Endometrium (tissue), 2 donors: ENCODE results near the gene NCKAP5.
"Not testable (repeated sequence)": the region's sequence is repeated elsewhere in the genome, so short reads cannot be mapped to it uniquely, and the experiment has no call there.

Experiments
- FAIRE-seq: peaks from 2 replicates; lab custom pipeline; 2012; peaks lifted over from hg19 to GRCh38; lab: Jason Lieb, UNC
- donor health status: control.
- donor health status: control.

The NCKAP5 gene

GRCh38 chr2:132701810-132702209, 866.5 kb downstream of the NCKAP5 start:
- no peak for FAIRE-seq

- not testable (repeated sequence) for FAIRE-seq
Observed at GRCh38 chr2:132699802-132700201, 868.5 kb downstream of the NCKAP5 start.

- FAIRE-seq = not testable (repeated sequence)
Observed at GRCh38 chr2:132698347-132698746, 869.9 kb downstream of the NCKAP5 start.

GRCh38 chr2:132697556-132698205, 870.6 kb downstream of the NCKAP5 start:
- FAIRE-seq = no peak

- FAIRE-seq = no peak
Observed at GRCh38 chr2:132692816-132693215, 875.4 kb downstream of the NCKAP5 start.

GRCh38 chr2:132691556-132691955, 876.7 kb downstream of the NCKAP5 start:
- no peak for FAIRE-seq

GRCh38 chr2:132690664-132691303, 877.5 kb downstream of the NCKAP5 start:
- FAIRE-seq = no peak

GRCh38 chr2:132681766-132682165, 886.5 kb downstream of the NCKAP5 start:
- no peak for FAIRE-seq

- no peak for FAIRE-seq
Observed at GRCh38 chr2:132680544-132680943, 887.7 kb downstream of the NCKAP5 start.

GRCh38 chr2:132678483-132678882, 889.8 kb downstream of the NCKAP5 start:
- FAIRE-seq = no peak

GRCh38 chr2:132677661-132678060, 890.6 kb downstream of the NCKAP5 start:
- no peak for FAIRE-seq

GRCh38 chr2:132676999-132677398, 891.3 kb downstream of the NCKAP5 start:
- FAIRE-seq = no peak

- FAIRE-seq = no peak
Observed at GRCh38 chr2:132671151-132671835, 897.0 kb downstream of the NCKAP5 start.

- FAIRE-seq = no peak
Observed at GRCh38 chr2:132670496-132671150, 897.6 kb downstream of the NCKAP5 start.

GRCh38 chr2:132669908-132670495, 898.3 kb downstream of the NCKAP5 start, which contains the start of gene LYPD1:
TSS of gene LYPD1 (minus strand) at chr2:132670205. CDS start at chr2:132669932, 273 bp downstream.
- no peak for FAIRE-seq

- no peak for FAIRE-seq
Observed at GRCh38 chr2:132668987-132669907, 899.0 kb downstream of the NCKAP5 start.

GRCh38 chr2:132668189-132668823, 900.0 kb downstream of the NCKAP5 start:
- no peak for FAIRE-seq

- no peak for FAIRE-seq
Observed at GRCh38 chr2:132667706-132668105, 900.6 kb downstream of the NCKAP5 start.

GRCh38 chr2:132665401-132666140, 902.7 kb downstream of the NCKAP5 start:
- FAIRE-seq = no peak

- FAIRE-seq = no peak
Observed at GRCh38 chr2:132664096-132664495, 904.2 kb downstream of the NCKAP5 start.
